Endothelial cell of umbilical vein (primary cell): ENCODE measurements around the gene NCKAP5. TPM values are rescaled to one million over a fixed set of nuclear protein-coding genes. Genes with fewer than 3 reads are reported as not detected.

Experiments
- BruUV-seq: library from RNA; stranded (reverse); fragments of 400-500 nt; replicated peaks from 2 replicates; lab custom pipeline; 2021; lab: Mats Ljungman, UMichigan
- CTCF ChIA-PET: fragments of 300-600, 350-600 bp; sonication (Branson Sonifier 250); formaldehyde crosslinking; loops from one replicate; lab custom pipeline; 2021; ENCODE audit warnings: antibody characterized with exemption, inconsistent platforms; lab: Charles Lee
- POLR2A ChIA-PET: fragments of 300-600, 350-600 bp; sonication (Branson Sonifier 250); formaldehyde crosslinking; loops from one replicate; lab custom pipeline; 2021; ENCODE audit warnings: antibody characterized with exemption, inconsistent platforms; lab: Charles Lee
- DNase-seq: peaks from one replicate; pipeline ENCODE4 v3.0.0-alpha.2; 2011; ENCODE audit warnings: low read depth, low spot score
- FAIRE-seq: peaks from 2 replicates; lab custom pipeline; 2011; peaks lifted over from hg19 to GRCh38; lab: Jason Lieb, UNC
- H2AFZ ChIP-seq: 2 replicates; pipeline ENCODE4 v1.6.0; 2012; ENCODE audit warnings: low read depth, low read length, control low read depth, inconsistent platforms
- H3K27ac ChIP-seq: 2 replicates; pipeline ENCODE4 v1.5.1; 2011; ENCODE audit warnings: low read depth, mild to moderate bottlenecking, control low read depth, low read length, moderate library complexity; ENCODE audit not compliant: insufficient read depth
- H3K27me3 ChIP-seq, 2 experiments: 2 replicates each; pipeline versions ENCODE4 v1.6.0 to v1.6.1; 2011; ENCODE audit warnings: low read length in 2 of 2, mixed read lengths in 1 of 2; ENCODE audit not compliant: control insufficient read depth in 2 of 2, insufficient read depth in 2 of 2
- H3K36me3 ChIP-seq, 2 experiments: 2 replicates in 1 of 2; 3 replicates in 1 of 2; pipeline ENCODE4 v1.5.1; 2011; ENCODE audit warnings: low read length in 2 of 2, mild to moderate bottlenecking in 1 of 2, moderate library complexity in 1 of 2; ENCODE audit not compliant: control insufficient read depth in 2 of 2, insufficient read depth in 2 of 2; ENCODE audit errors: extremely low read depth in 1 of 2
- H3K4me1 ChIP-seq: 3 replicates; pipeline ENCODE4 v1.5.1; 2011; ENCODE audit warnings: mild to moderate bottlenecking, low read length; ENCODE audit not compliant: control insufficient read depth, insufficient read depth; ENCODE audit errors: extremely low read depth
- H3K4me2 ChIP-seq: 2 replicates; pipeline ENCODE4 v1.6.1; 2011; ENCODE audit warnings: low read length, control low read depth, mixed read lengths; ENCODE audit not compliant: insufficient read depth
- H3K4me3 ChIP-seq, 3 experiments: fragments of 200-600 bp in 1 of 3; sonication (generic), shearing (Covaris generic) in 1 of 3; replicated peaks in 1 of 3; 2 replicates each; pipeline ENCODE4 v1.5.1; 2011 to 2016; ENCODE audit warnings: control low read depth in 3 of 3, low read length in 3 of 3, mild to moderate bottlenecking in 2 of 3, inconsistent platforms in 1 of 3, low read depth in 1 of 3, moderate library complexity in 1 of 3; ENCODE audit not compliant: insufficient read depth in 1 of 3
- H3K79me2 ChIP-seq: 2 replicates; pipeline ENCODE4 v1.6.0; 2012; ENCODE audit warnings: low read length, inconsistent platforms; ENCODE audit not compliant: control insufficient read depth, insufficient read depth
- H3K9ac ChIP-seq: replicated peaks from 2 replicates; pipeline ENCODE3; 2011; ENCODE audit warnings: low read length, control low read depth; ENCODE audit not compliant: insufficient read depth; ENCODE audit errors: extremely low read depth
- H3K9me1 ChIP-seq: replicated peaks from 3 replicates; pipeline ENCODE4 v1.6.0; 2011; ENCODE audit warnings: mild to moderate bottlenecking, low read length; ENCODE audit not compliant: control insufficient read depth, insufficient read depth; ENCODE audit errors: extremely low read depth
- H3K9me3 ChIP-seq: replicated peaks from 2 replicates; pipeline ENCODE4 v1.5.1; 2012; ENCODE audit warnings: low read length, inconsistent platforms; ENCODE audit not compliant: control insufficient read depth, insufficient read depth
- H4K20me1 ChIP-seq: replicated peaks from 2 replicates; pipeline ENCODE3; 2011; ENCODE audit warnings: mild to moderate bottlenecking, low read length; ENCODE audit not compliant: control insufficient read depth, insufficient read depth; ENCODE audit errors: extremely low read depth
- CTCF ChIP-seq, 2 donors: IDR thresholded peaks; 1 replicate in 1 of 2; 2 replicates in 1 of 2; pipeline ENCODE4 v1.5.1; 2011; ENCODE audit warnings: low read length in 2 of 2, mild to moderate bottlenecking in 2 of 2, moderate library complexity in 2 of 2, control low read depth in 1 of 2, inconsistent platforms in 1 of 2, low read depth in 1 of 2; ENCODE audit not compliant: insufficient read depth in 1 of 2; ENCODE audit errors: extremely low read depth in 1 of 2
- FOS ChIP-seq: IDR thresholded peaks from 2 replicates; pipeline ENCODE4 v1.6.1; 2011; ENCODE audit warnings: mild to moderate bottlenecking, low read length, moderate library complexity, borderline replicate concordance; ENCODE audit not compliant: insufficient read depth
- JUN ChIP-seq: IDR thresholded peaks from 2 replicates; pipeline ENCODE4 v1.6.1; 2011; ENCODE audit warnings: borderline replicate concordance, low read depth; ENCODE audit not compliant: insufficient read length, insufficient read depth
- MAX ChIP-seq: IDR thresholded peaks from 2 replicates; pipeline ENCODE4 v1.6.1; 2011; ENCODE audit not compliant: insufficient read depth, insufficient read length
- MYC ChIP-seq: IDR thresholded peaks from one replicate; pipeline ENCODE4 v1.6.1; 2011; ENCODE audit warnings: mild to moderate bottlenecking, low read depth, low read length
- POLR2A ChIP-seq: IDR thresholded peaks from 2 replicates; pipeline ENCODE4 v1.6.1; 2012; ENCODE audit warnings: low read depth, mild to moderate bottlenecking, control low read depth, low read length
- dilution Hi-C: fragments of 300-500 bp; cut with MboI; formaldehyde crosslinking; loops from one replicate; pipeline ENCODE4 v1.15.0; 2019; ENCODE audit warnings: low sequenced_read_pairs; ENCODE audit not compliant: extremely low pct_ligation_motif_present
- intact Hi-C: fragments of 100-400 bp; cut with micrococcal nuclease; formaldehyde crosslinking; loops from one replicate; pipeline ENCODE4 v1.10.0; 2022
- polyA plus RNA-seq, 4 experiments: library from polyadenylated mRNA; depleted of rRNA in 3 of 4; stranded (reverse) in 3 of 4; unstranded in 1 of 4; fragments of >200 nt; gene quantifications; 2 replicates each; pipeline versions ENCODE4 v1.2.1 to v1.2.3, GENCODE V29; 2011 to 2012; ENCODE audit warnings: missing spikeins in 1 of 4
- total RNA-seq: library from RNA; stranded (reverse); gene quantifications from 2 replicates; pipeline ENCODE4 v1.2.3, GENCODE V29; 2021

Gene NCKAP5
- total and polyA plus RNA-seq, 2 donors (not counting 3 experiments of a cell fraction or from before 2014, with no cell fraction given): 0.47 to 3.3 TPM

- Histone ChIP-seq H3K9ac (no peak overlapping the region), H3K9me1 (no peaks in the 10 kb centered on the region), H4K20me1 (no peaks in the 10 kb centered on the region), H3K79me2 (no peaks in the 10 kb centered on the region), H2AFZ (no peak overlapping the region), H3K4me3 (no peak overlapping the region), H3K27me3 (no peaks in the 10 kb centered on the region), H3K4me1 (no peaks in the 10 kb centered on the region), H3K36me3 (no peaks in the 10 kb centered on the region), H3K4me2 (no peak overlapping the region), H3K9me3 (no peaks in the 10 kb centered on the region), H3K27ac (no peak overlapping the region)
- TF ChIP-seq CTCF (IDR thresholded peaks at IDR 0.05; ENCODE audit: extremely low read depth in 1 of 2, insufficient read depth in 1 of 2, low read depth in 1 of 2, low read length in 2 of 2): no peak
- CTCF ChIA-PET: no interaction called here
- POLR2A ChIA-PET: no interaction called here
- FAIRE-seq (no peak), DNase-seq (no peak)
- intact Hi-C loops (no loop called here), dilution Hi-C loops (no loop called here)
- BruUV-seq: no TSS peak
Observed at GRCh38 chr2:133380991-133381390, 187.3 kb downstream of the NCKAP5 start.

- H3K4me1 ChIP-seq: no peaks in the 10 kb centered on the region
- DNase-seq (no peak), FAIRE-seq (no peak)
- no peaks in the 10 kb centered on the region for H3K79me2 ChIP-seq
- TF ChIP-seq MYC: no peak
- TF ChIP-seq FOS: no peak
- TF ChIP-seq CTCF (IDR thresholded peaks at IDR 0.05; ENCODE audit: extremely low read depth in 1 of 2, insufficient read depth in 1 of 2, low read depth in 1 of 2, low read length in 2 of 2): no peak
- no peak for TF ChIP-seq MAX
- TF ChIP-seq POLR2A: no peak
- TF ChIP-seq JUN: no peak
- H3K9ac ChIP-seq: no peak overlapping the region
- intact Hi-C loops: no loop called here
- dilution Hi-C loops: no loop called here
- BruUV-seq: no TSS peak
- ChIA-PET POLR2A (no interaction called here), CTCF (interaction anchor here (1.0 kb wide), 1 partner anchor 9 kb away, joined by 3 read pairs; no protein-coding TSS in a partner anchor)
- no peak overlapping the region for H2AFZ ChIP-seq
- H3K27me3 ChIP-seq: no peaks in the 10 kb centered on the region
- no peak overlapping the region for H3K27ac ChIP-seq
- no peaks in the 10 kb centered on the region for H3K9me3 ChIP-seq
- no peak overlapping the region for H3K4me3 ChIP-seq
- no peaks in the 10 kb centered on the region for H3K9me1 ChIP-seq
- H4K20me1 ChIP-seq: no peaks in the 10 kb centered on the region
- no peak overlapping the region for H3K4me2 ChIP-seq
- no peaks in the 10 kb centered on the region for H3K36me3 ChIP-seq
Observed at GRCh38 chr2:133378928-133379549, 189.2 kb downstream of the NCKAP5 start.
